ENCODE results near the gene FAAP20. TPM values are rescaled to one million over a fixed set of nuclear protein-coding genes. Genes with fewer than 3 reads are reported as not detected.

The FAAP20 gene
- total and polyA plus RNA-seq, 2 of the 8 experiments (the other 6 are each of a cell fraction or from before 2014, with no cell fraction given) = 58.4 to 99.8 TPM

GRCh38 chr1:2229911-2230731 lies 35.5 kb upstream of the FAAP20 start:
- WGBS, 2 experiments (ENCODE audit: extremely low coverage in 1 of 2, insufficient coverage in 1 of 2, insufficient read length in 1 of 2, insufficient replicate concordance in 2 of 2, low coverage in 1 of 2, low lambda C conversion rate in 2 of 2, missing lambda C conversion rate in 1 of 2) = 33% methylated on average over 32 of the region's 32 CpGs; no CpG with 5 or more reads in 1 of the 2 experiments
- Histone ChIP-seq H3K79me1 (ENCODE audit: low read depth, low read length) (peaks cover 15% of the 10 kb centered on the region), H4K91ac (replicated peaks; ENCODE audit: insufficient read length, low read length) (no peak overlapping the region), H4K8ac (ENCODE audit: extremely low read depth, insufficient read depth, low read length) (no peak overlapping the region; the same call in 1 of the 2 replicates), H3K56ac (replicated peaks; ENCODE audit: insufficient read length, low read depth, low read length) (no peak overlapping the region), H3K79me2 (ENCODE audit: control insufficient read depth in 1 of 2, insufficient read depth in 2 of 2, low read length in 2 of 2) (peaks cover 49 to 66% of the 10 kb centered on the region in 2 experiments), H3K9me3 (ENCODE audit: insufficient read depth in 2 of 2, low read depth in 1 of 2, low read length in 1 of 2) (no peaks in the 10 kb centered on the region), H3K27ac (ENCODE audit: low read depth, low read length) (no peak overlapping the region), H2BK5ac (ENCODE audit: low read depth, low read length) (peak overlapping the region; percentile 63; the same call in 1 of the 2 replicates), H3K9ac (replicated peaks in 1 of 4; ENCODE audit: extremely low read depth in 1 of 4, low read depth in 3 of 4, low read length in 3 of 4) (peak overlapping the region; percentile 44 to 78 (median 58); a peak in 4 of 7 replicates), H3K4me2 (ENCODE audit: insufficient read depth in 1 of 2, low read depth in 2 of 2, low read length in 2 of 2) (peak overlapping the region; percentile 78 to 96), H2BK12ac (ENCODE audit: low read depth, low read length) (no peak overlapping the region), H3K4me3 (ENCODE audit: extremely low read depth in 1 of 4, insufficient read depth in 2 of 4, low read depth in 3 of 4, low read length in 4 of 4) (peak overlapping the region; percentile 72 to 83 (median 80)), H2AFZ (ENCODE audit: low read length) (no peak overlapping the region), H3K23me2 (ENCODE audit: low read depth, low read length) (peaks cover 29% of the 10 kb centered on the region), H3K23ac (ENCODE audit: insufficient read length) (no peak overlapping the region), H3K36me3 (ENCODE audit: control insufficient read depth in 2 of 4, insufficient read depth in 4 of 4, low read length in 3 of 4) (no peaks in the 10 kb centered on the region), H3K4me1 (replicated peaks in 1 of 4; ENCODE audit: control insufficient read depth in 3 of 4, insufficient read depth in 4 of 4, low read length in 3 of 4) (peaks cover 0 to 47% (median 26%) of the 10 kb centered on the region in 4 experiments; a peak in 6 of 7 replicates), H4K20me1 (replicated peaks in 1 of 2; ENCODE audit: control insufficient read depth in 1 of 2, insufficient read depth in 2 of 2, low read length in 2 of 2) (peaks cover 48 to 54% of the 10 kb centered on the region in 2 experiments), H4K5ac (ENCODE audit: insufficient read length, low read depth, low read length) (no peak overlapping the region), H3K14ac (ENCODE audit: insufficient read length) (no peak overlapping the region), H3K4ac (replicated peaks; ENCODE audit: insufficient read length, low read depth, low read length) (no peak overlapping the region), H3K27me3 (replicated peaks in 1 of 4; ENCODE audit: control insufficient read depth in 3 of 4, extremely low read depth in 1 of 4, insufficient read depth in 3 of 4, low read length in 3 of 4) (no peaks in the 10 kb centered on the region), H2AK5ac (ENCODE audit: low read depth, low read length) (no peak overlapping the region), H2BK15ac (ENCODE audit: low read length) (no peak overlapping the region), H2BK20ac (ENCODE audit: low read length) (no peak overlapping the region), H2BK120ac (replicated peaks; ENCODE audit: low read depth, low read length) (no peak overlapping the region), H3K18ac (ENCODE audit: extremely low read depth, low read length) (0 out of 2 replicates have a peak overlapping the region, but pooled peaks have one; percentile 19)
- FAIRE-seq (no peak), DNase-seq (ENCODE audit: low read depth in 1 of 2, low spot score in 2 of 2) (peak in 1 of 2 experiments; percentile 57)
- POLR2A ChIA-PET (ENCODE audit: partially characterized antibody) = interaction anchor here (1.0 to 4.3 kb wide), 15 partner anchors 9 to 1516 kb away, joined by 3 to 34 read pairs (median 6); no protein-coding TSS in a partner anchor
- TF ChIP-seq E2F6 (IDR thresholded peaks at IDR 0.05) (peak; percentile 13; the same call in 1 of the 2 replicates), MAX (IDR thresholded peaks at IDR 0.05) (peak; percentile 49; the same call in 1 of the 2 replicates), GABPA (IDR thresholded peaks at IDR 0.05; ENCODE audit: borderline replicate concordance, insufficient read depth, low read length) (peak; percentile 79; the same call in 1 of the 2 replicates), RXRA (IDR thresholded peaks at IDR 0.05; ENCODE audit: insufficient read depth, low read depth, low read length) (no peak), SIN3A (conservative IDR thresholded peaks at IDR 0.05 in 1 of 2, IDR thresholded peaks at IDR 0.05 in 1 of 2; ENCODE audit: low read depth in 1 of 2, low read length in 2 of 2) (0 out of 4 replicates have a peak, but pooled peaks of 1 of the 2 experiments have one; percentile 17), SIRT6 (IDR thresholded peaks at IDR 0.05; ENCODE audit: low read length) (no peak)
- CTCF ChIA-PET (ENCODE audit: partially characterized antibody) = interaction anchor here (0.6 to 3.0 kb wide), 11 partner anchors 11 to 946 kb away, joined by 3 to 16 read pairs (median 5); partner anchors contain the start of gene FAAP20

Measured in H1 (cell line).